CD1c-positive myeloid dendritic cell (primary cell): ENCODE measurements around the gene TMEM87B.

Experiments
- DNase-seq: peaks from one replicate; pipeline ENCODE4 v3.0.0-alpha.2; 2016; ENCODE audit errors: extremely low spot score

Gene TMEM87B

GRCh38 chr2:112151701-112152440 is 96.8 kb downstream of the TMEM87B start:
- DNase-seq = no peak

- DNase-seq = peak; percentile 19
Measured at GRCh38 chr2:112152476-112153178, 97.6 kb downstream of the TMEM87B start.

- no peak for DNase-seq
Measured at GRCh38 chr2:112153179-112153490, 98.1 kb downstream of the TMEM87B start.

GRCh38 chr2:112153501-112153900 is 98.4 kb downstream of the TMEM87B start:
- no peak for DNase-seq

- no peak for DNase-seq
Measured at GRCh38 chr2:112154246-112155117, 99.4 kb downstream of the TMEM87B start.

- peak; percentile 12 for DNase-seq
Measured at GRCh38 chr2:112155331-112156151, 100.5 kb downstream of the TMEM87B start.

- DNase-seq = no peak
Measured at GRCh38 chr2:112156152-112156986, 101.3 kb downstream of the TMEM87B start.

- no peak for DNase-seq
Measured at GRCh38 chr2:112157472-112157871, 102.4 kb downstream of the TMEM87B start.

- no peak for DNase-seq
Measured at GRCh38 chr2:112159454-112159921, 104.4 kb downstream of the TMEM87B start.

GRCh38 chr2:112160283-112161250 is 105.5 kb downstream of the TMEM87B start:
- no peak for DNase-seq

- DNase-seq = no peak
Measured at GRCh38 chr2:112161431-112162145, 106.5 kb downstream of the TMEM87B start.

- DNase-seq = no peak
Measured at GRCh38 chr2:112162341-112162740, 107.3 kb downstream of the TMEM87B start.

- DNase-seq = no peak
Measured at GRCh38 chr2:112162956-112163355, 107.9 kb downstream of the TMEM87B start.

GRCh38 chr2:112163541-112163981 is 108.5 kb downstream of the TMEM87B start:
- DNase-seq = no peak

GRCh38 chr2:112164876-112165275 is 109.8 kb downstream of the TMEM87B start:
- no peak for DNase-seq

- DNase-seq = no peak
Measured at GRCh38 chr2:112165296-112165695, 110.2 kb downstream of the TMEM87B start.

GRCh38 chr2:112166806-112167499 is 111.9 kb downstream of the TMEM87B start:
- DNase-seq = no peak
